SU-DHL-6 (cell line): ENCODE data around the gene AGTR1.

Experiments used
- EZH2phosphoT487 ChIP-seq: fragments of 200-600 bp; sonication (generic), shearing (Covaris generic); conservative IDR thresholded peaks from 2 replicates; pipeline ENCODE4 v1.6.1; 2018; ENCODE audit warnings: mild to moderate bottlenecking, antibody characterized with exemption, low read length, moderate library complexity, mixed read lengths
- TF ChIP-seq, protein P1 (sequence below): fragments of 200-600 bp; sonication (generic); IDR thresholded peaks from one replicate; pipeline ENCODE4 v1.5.1; 2017; ENCODE audit warnings: antibody characterized with exemption, mild to moderate bottlenecking, low read length, moderate library complexity; ENCODE audit not compliant: insufficient read depth, poor library complexity, severe bottlenecking

DNA sequence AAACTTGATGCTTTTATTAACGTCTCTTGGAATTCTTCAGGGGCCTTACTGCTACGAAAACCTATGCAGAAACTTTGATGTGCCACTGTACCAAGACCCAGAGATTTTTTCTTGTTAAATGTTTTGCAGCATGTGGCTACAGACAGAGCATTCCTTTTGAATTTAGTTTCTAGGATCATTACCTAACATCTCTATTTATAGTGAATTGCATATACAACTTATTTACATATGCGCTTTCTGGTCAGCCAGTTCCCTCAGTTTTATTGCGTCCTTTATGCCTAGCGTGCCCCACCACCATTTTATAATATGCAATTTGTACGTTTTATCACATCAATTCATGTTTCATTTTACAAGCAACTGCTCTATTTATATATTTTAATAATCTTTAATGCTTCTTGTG, 46.2 kb upstream of the AGTR1 start:
- TF ChIP-seq, protein P1, sequence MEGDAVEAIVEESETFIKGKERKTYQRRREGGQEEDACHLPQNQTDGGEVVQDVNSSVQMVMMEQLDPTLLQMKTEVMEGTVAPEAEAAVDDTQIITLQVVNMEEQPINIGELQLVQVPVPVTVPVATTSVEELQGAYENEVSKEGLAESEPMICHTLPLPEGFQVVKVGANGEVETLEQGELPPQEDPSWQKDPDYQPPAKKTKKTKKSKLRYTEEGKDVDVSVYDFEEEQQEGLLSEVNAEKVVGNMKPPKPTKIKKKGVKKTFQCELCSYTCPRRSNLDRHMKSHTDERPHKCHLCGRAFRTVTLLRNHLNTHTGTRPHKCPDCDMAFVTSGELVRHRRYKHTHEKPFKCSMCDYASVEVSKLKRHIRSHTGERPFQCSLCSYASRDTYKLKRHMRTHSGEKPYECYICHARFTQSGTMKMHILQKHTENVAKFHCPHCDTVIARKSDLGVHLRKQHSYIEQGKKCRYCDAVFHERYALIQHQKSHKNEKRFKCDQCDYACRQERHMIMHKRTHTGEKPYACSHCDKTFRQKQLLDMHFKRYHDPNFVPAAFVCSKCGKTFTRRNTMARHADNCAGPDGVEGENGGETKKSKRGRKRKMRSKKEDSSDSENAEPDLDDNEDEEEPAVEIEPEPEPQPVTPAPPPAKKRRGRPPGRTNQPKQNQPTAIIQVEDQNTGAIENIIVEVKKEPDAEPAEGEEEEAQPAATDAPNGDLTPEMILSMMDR, result no peak
- no peak for TF ChIP-seq EZH2phosphoT487
